HG03571 (cell line): ENCODE data around the gene IL31.
"Not testable (repeated sequence)": the region's sequence is repeated elsewhere in the genome, so short reads cannot be mapped to it uniquely, and the experiment has no call there.

Experiments
- ATAC-seq: cut with Tn5 transposase; IDR thresholded peaks from one replicate; pipeline ENCODE4 v1.9.1; 2021; ENCODE audit not compliant: unreplicated experiment

Gene IL31

GRCh38 chr12:122194804-122195203 is 20.8 kb upstream of the IL31 start:
- no peak for ATAC-seq

- no peak for ATAC-seq
Measured at GRCh38 chr12:122192441-122192840, 18.4 kb upstream of the IL31 start.

- ATAC-seq, result no peak
Measured at GRCh38 chr12:122190842-122191668, 17.0 kb upstream of the IL31 start.

DNA sequence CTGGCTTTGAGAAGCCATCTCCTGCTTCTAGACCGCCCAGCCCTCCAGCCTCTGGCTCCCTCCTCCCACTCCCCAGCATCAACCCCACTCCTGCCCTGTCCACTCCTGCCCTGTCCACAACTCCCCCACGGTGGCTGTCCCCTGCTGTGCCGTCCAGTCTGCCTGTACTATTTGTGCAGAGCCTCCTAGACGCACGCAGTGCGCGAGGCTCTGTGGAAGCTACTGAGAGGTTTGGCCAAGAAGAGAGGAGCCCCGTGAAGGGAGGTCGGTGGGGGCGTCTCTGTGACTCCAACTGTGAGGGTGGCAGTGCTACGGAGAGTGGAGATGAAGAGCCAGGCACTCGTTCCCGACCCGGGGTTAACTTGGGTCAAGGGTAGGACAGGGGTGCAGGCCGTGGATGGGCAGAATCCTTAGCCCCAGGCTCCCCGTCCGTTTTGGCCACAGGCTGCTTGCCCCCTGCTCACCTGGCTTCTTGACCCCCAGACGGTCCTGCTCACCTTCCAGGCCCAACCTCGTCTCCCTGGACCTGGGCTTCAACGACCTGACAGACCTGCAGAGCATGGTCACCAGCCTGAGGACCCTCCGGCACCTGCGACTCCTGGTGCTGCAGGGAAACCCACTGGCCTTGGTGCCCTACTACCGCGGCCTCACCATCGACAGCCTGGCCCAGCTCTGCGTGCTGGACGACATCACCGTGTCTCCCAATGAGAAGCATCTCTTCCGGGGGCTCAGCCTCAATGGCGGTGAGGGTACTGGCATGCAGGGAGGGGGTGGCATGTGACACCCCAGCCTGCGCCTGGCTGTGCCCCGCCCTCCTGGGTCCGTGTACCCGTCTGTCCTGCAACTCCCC is 15.8 kb upstream of the IL31 start:
- ATAC-seq, result no peak

DNA sequence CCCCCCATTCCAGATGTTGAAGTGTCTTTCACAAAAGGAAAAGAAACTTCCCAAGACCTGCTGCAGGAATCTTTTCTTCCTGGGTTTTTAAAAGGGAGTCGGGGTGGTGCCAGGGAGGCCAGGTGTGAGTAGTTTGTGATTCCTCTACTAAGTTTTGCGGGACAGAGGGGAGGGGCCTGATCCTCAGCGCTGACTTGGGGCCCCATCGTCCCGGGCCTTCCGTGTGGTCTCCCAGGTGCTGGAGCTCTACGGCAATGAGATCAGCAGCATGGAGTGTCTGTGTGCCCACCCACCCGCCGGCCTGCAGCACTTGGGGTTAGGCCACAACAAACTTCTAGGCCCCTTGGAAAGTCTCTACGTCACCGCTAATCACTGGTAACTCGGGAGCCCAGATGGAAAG is 13.4 kb upstream of the IL31 start:
- no peak for ATAC-seq

- ATAC-seq, result no peak
Measured at GRCh38 chr12:122185494-122186082, 11.6 kb upstream of the IL31 start.

- no peak for ATAC-seq
Measured at GRCh38 chr12:122185079-122185478, 11.1 kb upstream of the IL31 start.

- no peak for ATAC-seq
Measured at GRCh38 chr12:122184517-122184916, 10.5 kb upstream of the IL31 start.

DNA sequence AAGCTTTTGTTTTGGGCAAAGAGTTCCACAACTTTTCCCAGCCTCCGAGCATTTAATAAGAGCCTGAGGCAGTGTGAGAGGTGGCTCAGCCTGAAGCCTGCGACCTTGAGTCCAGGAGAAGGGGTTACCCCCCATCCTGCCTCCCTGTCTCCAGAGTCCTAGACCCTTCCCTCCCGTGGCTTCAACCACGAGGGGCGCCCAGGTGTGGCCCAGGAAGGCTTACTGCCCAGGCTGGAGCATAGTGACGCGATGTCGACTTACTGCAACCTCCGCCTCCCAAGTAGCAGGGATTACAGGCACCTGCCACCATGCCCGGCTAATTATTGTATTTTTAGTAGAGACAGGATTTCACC is 9.5 kb upstream of the IL31 start:
- no peak for ATAC-seq

- ATAC-seq, result no peak
Measured at GRCh38 chr12:122182887-122183587, 9.0 kb upstream of the IL31 start, which contains the start of gene LRRC43. Gene LRRC43, plus strand, starts transcription at chr12:122183123. Its CDS starts 22 bp downstream, at chr12:122183145.

- not testable (repeated sequence) for ATAC-seq
Measured at GRCh38 chr12:122176473-122176872, 2.5 kb upstream of the IL31 start.

- ATAC-seq, result no peak
Measured at GRCh38 chr12:122172262-122172939, 1.6 kb downstream of the IL31 start.

GRCh38 chr12:122171399-122171798 is 2.6 kb downstream of the IL31 start:
- ATAC-seq, result no peak

GRCh38 chr12:122168492-122168891 is 5.5 kb downstream of the IL31 start:
- ATAC-seq, result no peak

- no peak for ATAC-seq
Measured at GRCh38 chr12:122167356-122167925, 6.6 kb downstream of the IL31 start.

- ATAC-seq, result peak; percentile 59
Measured at GRCh38 chr12:122166422-122167349, 7.3 kb downstream of the IL31 start.

DNA sequence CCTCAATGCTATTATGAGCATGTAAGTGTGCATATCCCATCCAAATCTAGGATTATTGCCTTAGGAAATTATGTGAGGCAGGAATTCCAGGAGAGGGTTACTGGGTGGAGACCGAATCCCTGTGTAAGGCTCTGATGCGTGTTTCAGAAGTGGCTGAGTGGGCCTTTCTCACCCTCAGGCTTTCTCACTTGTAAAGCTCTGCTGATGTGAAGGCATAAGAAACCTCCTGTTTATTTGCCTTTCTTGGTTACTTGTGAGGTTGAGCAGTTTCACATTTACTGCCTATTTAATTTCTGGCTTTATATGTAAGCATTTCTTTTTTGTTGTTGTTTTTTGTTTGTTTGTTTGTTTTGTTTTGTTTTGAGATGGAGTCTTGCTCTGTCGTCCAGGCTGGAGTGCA is 11.0 kb downstream of the IL31 start:
- no peak for ATAC-seq

DNA sequence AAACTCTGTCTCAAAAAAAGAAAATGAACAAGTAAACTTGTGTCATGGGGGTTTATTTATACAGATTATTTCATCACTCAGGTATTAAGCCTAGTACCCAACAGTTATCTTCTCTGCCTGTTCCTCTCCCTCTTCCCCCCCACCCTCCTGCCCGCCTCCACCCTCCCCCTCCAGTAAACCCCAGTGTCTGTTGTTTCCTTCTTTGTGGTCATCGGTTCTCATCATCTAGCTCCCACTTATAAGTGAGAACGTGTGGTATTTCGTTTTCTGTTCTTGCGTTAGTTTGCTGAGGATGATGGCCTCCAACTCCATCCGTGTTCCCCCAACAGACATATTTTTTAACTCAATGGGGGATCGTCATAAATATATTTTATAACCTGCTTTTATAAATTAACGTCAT is 12.3 kb downstream of the IL31 start:
- no peak for ATAC-seq

DNA sequence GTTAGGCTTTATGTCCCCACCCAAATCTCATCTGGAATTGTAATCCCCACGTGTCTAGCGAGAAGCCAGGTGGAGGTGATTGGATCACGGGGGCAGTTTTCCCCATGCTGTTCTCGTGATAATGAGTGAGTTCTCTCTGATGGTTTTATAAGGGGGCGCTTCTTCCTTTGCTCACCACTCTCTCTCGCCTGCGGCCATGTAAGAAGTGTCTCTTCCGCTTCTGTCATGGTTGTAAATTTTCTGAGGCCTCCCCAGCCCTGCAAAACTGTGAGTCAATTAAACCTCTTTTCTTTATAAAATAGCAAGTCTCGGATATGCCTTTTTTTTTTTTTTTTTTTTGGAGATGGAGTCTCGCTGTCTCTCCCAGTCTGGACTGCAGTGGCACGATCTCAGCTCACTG is 13.3 kb downstream of the IL31 start:
- ATAC-seq, result no peak
